Activated CD8-positive, alpha-beta T cell treated with anti-CD3 and anti-CD28 coated beads, Interleukin-2, amount 10 ng/mL, durations not matched to agents 7 days and 5 days (primary cell): ENCODE data around the gene GOLGA8A. TPM values are rescaled to one million over a fixed set of nuclear protein-coding genes. Genes with fewer than 3 reads are reported as not detected.
"Not testable (repeated sequence)": the region's sequence is repeated elsewhere in the genome, so short reads cannot be mapped to it uniquely, and the experiment has no call there.

Source experiments
- ATAC-seq: fragments of 150-1000 bp; cut with Tn5 transposase; one replicate; pipeline ENCODE4 v1.10.0; 2021; ENCODE audit warnings: moderate library complexity
- CTCF ChIA-PET: fragments of 350-600 bp; sonication (Branson Sonifier 250); formaldehyde crosslinking; loops from one replicate; lab custom pipeline; 2021; ENCODE audit warnings: antibody characterized with exemption; lab: Charles Lee
- POLR2A ChIA-PET: fragments of 350-600 bp; sonication (Branson Sonifier 250); formaldehyde crosslinking; loops from one replicate; lab custom pipeline; 2021; ENCODE audit warnings: antibody characterized with exemption; lab: Charles Lee
- DNase-seq: peaks from one replicate; pipeline ENCODE4 v3.0.0-alpha.2; 2020
- H3K27ac Mint-ChIP-seq: one replicate; pipeline ENCODE4 v1.8.0; 2021; ENCODE audit warnings: mild to moderate bottlenecking, mixed read lengths
- H3K27me3 Mint-ChIP-seq: one replicate; pipeline ENCODE4 v1.8.0; 2021; ENCODE audit warnings: low read depth, mixed read lengths
- H3K36me3 Mint-ChIP-seq: one replicate; pipeline ENCODE4 v1.8.0; 2021; ENCODE audit warnings: low read depth, mixed read lengths
- H3K4me1 Mint-ChIP-seq: one replicate; pipeline ENCODE4 v1.8.0; 2021; ENCODE audit warnings: low read depth, mixed read lengths
- H3K4me3 Mint-ChIP-seq: one replicate; pipeline ENCODE4 v1.8.0; 2021; ENCODE audit warnings: mild to moderate bottlenecking, mixed read lengths
- H3K9me3 Mint-ChIP-seq: one replicate; pipeline ENCODE4 v1.8.0; 2022; ENCODE audit warnings: mixed read lengths; ENCODE audit not compliant: insufficient read depth
- total RNA-seq, 2 experiments: library from RNA; stranded (reverse); gene quantifications; one replicate each; pipeline ENCODE4 v1.2.3, GENCODE V29; 2021

GOLGA8A gene
- total RNA-seq, 2 experiments from 2014 or later: 207 to 215 TPM

GRCh38 chr15:34436956-34437442 lies 609 bp downstream of the GOLGA8A start:
- Mint-ChIP-seq H3K4me3 (peak overlapping the region; percentile 84), H3K36me3 (peaks cover 32% of the 10 kb centered on the region), H3K4me1 (peaks cover 26% of the 10 kb centered on the region), H3K9me3 (no peaks in the 10 kb centered on the region), H3K27me3 (peaks cover 10% of the 10 kb centered on the region), H3K27ac (no peak overlapping the region)
- POLR2A ChIA-PET: no interaction called here
- ATAC-seq (peak; percentile 77), DNase-seq (peak; percentile 65)
- CTCF ChIA-PET: interaction anchor here (1.6 to 1.9 kb wide), 2 partner anchors 71 to 151 kb away, joined by 5 to 10 read pairs; partner anchors contain the start of gene LPCAT4

DNA sequence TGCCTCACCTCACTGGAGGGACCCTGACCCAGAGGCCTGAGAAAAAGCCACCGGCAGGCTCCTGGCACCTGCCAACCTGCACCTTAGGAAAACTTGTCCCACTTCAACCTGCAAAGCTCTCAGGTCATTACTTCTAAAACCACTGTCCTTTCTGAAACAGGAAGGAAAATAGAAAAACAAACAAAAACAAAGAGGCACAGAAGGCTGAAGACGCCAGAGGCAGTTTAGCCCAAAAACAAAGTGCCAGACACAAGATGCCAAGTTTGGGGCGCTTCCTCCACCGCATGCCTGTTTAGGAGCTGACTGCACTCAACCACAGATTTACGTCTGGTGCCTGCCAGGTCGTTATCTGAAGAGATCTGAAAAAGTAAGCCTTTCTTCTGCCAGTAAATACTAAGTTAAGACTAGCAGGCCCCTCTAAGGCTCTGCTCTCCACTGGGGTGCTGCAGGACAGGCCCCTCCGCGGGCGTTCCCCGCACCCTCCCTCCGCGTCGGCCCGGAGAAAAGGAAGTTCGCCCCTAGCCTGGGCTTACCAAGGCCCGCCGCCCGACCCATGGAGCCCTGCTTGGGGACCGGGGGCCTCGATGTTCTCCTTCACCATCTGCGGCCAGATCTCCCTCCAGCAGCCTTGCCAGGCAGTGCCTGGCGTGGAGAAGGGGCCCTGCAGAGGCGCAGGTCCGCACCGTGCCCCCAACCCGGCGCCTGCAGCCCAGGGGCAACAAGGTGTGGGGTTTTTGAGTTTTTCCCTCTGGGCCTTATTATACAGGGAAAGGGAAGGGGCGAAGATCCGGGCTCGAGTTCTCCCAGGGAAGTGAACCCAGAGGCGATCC lies 1.3 kb downstream of the GOLGA8A start:
- Mint-ChIP-seq H3K27me3 (peaks cover 6% of the 10 kb centered on the region), H3K9me3 (no peaks in the 10 kb centered on the region), H3K4me1 (peaks cover 26% of the 10 kb centered on the region), H3K36me3 (peaks cover 33% of the 10 kb centered on the region), H3K4me3 (peak overlapping the region; percentile 84), H3K27ac (peak overlapping the region; percentile 80)
- POLR2A ChIA-PET: no interaction called here
- ATAC-seq: peak; percentile 52
- DNase-seq: peak; percentile 35
- CTCF ChIA-PET: interaction anchor here (1.6 to 1.9 kb wide), 2 partner anchors 70 to 152 kb away, joined by 5 to 10 read pairs; partner anchors contain the start of gene LPCAT4

DNA sequence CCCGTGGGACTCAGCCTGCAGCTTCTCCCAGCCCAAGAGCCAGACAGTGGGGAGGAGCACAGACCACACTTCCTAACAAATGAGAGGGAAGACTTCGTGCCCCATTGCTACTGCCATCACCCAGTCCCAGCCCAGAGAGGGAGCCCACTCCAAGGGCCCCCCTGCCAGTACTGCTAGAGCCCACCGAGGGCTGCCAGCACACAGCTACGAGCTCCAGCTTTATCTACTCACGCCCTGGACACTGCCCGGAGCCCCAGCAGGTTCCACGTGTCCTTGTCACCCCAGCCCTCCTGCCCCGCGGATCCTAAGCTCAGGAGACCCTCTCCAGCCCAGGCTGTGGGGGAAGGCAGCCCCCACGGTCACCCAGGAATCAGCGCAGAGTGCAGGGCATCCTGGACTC lies 1.9 kb downstream of the GOLGA8A start:
- Mint-ChIP-seq H3K36me3 (peaks cover 35% of the 10 kb centered on the region), H3K9me3 (no peaks in the 10 kb centered on the region), H3K4me1 (peaks cover 27% of the 10 kb centered on the region), H3K27ac (peak overlapping the region; percentile 32), H3K4me3 (peak overlapping the region; percentile 84), H3K27me3 (peaks cover 4% of the 10 kb centered on the region)
- CTCF ChIA-PET: no interaction called here
- ATAC-seq: no peak
- POLR2A ChIA-PET: no interaction called here
- no peak for DNase-seq

GRCh38 chr15:34434627-34435305 lies 2.8 kb downstream of the GOLGA8A start:
- Mint-ChIP-seq H3K4me1 (peaks cover 28% of the 10 kb centered on the region), H3K9me3 (no peaks in the 10 kb centered on the region), H3K27me3 (peaks cover under 1% of the 10 kb centered on the region), H3K27ac (peak overlapping the region; percentile 44), H3K4me3 (no peak overlapping the region), H3K36me3 (peaks cover 43% of the 10 kb centered on the region)
- ATAC-seq (no peak), DNase-seq (no peak)
- ChIA-PET CTCF (no interaction called here), POLR2A (no interaction called here)

DNA sequence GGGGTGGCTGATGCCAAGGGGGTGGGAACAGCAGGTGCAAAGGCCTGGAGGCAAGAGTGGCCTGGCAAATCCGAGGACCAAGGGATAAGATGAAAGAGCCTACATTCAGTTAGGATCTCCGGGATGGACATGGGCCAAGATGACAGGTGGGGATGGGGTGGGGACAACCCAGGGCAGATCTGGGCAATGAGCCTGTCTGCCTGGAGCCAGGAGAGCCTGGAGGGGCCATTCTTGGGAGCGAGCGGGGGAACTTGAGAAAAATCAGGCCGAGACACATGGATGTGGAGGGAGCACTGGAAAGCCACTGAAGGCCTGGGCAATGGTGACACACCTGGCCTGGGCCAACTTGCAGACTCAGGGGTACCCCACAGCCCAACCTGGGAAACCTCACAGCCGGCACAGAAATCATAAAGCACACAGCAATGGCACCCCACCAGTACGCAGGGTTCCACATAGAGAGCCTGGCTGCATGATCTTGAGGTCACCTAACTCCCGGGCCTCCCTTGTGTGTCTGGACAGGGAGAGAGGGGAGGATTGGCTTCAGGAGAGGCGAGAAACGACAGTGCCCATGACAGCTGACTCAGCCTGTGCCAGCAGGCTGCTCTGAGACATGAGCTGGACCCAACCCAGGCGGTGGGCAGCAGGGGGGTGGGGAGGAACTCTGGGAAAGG lies 3.5 kb downstream of the GOLGA8A start:
- H3K27ac Mint-ChIP-seq: not testable (repeated sequence)
- H3K36me3 Mint-ChIP-seq: peaks cover 44% of the 10 kb centered on the region

DNA sequence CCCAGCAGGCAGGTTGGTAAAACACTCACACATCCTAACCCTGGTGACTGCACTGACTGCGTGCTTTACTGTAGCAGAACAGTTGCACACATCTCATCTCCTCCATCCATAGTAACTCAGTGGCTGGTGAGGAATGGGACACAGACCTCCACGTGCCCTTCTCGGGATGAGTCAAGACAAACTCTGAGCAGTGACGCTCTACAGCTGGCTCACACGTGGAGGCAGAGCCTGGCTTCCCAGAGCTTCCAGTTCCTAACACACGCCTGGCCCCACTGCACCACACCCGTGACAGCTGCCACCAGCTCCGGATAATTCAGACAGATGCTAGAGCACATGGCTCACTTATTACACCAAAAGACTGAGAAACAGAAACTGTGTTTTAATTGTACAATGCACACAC lies 7.0 kb downstream of the GOLGA8A start:
- POLR2A ChIA-PET, CTCF ChIA-PET, H3K27me3 Mint-ChIP-seq, DNase-seq, H3K4me3 Mint-ChIP-seq, ATAC-seq, H3K27ac Mint-ChIP-seq, H3K9me3 Mint-ChIP-seq: not testable (repeated sequence)
- H3K4me1 Mint-ChIP-seq: peaks cover 17% of the 10 kb centered on the region
- peaks cover 57% of the 10 kb centered on the region for H3K36me3 Mint-ChIP-seq

More for the DNA sequence above, 3.5 kb downstream of the GOLGA8A start:
- CTCF ChIA-PET, DNase-seq, ATAC-seq, H3K4me3 Mint-ChIP-seq, H3K27me3 Mint-ChIP-seq, H3K9me3 Mint-ChIP-seq, POLR2A ChIA-PET: not testable (repeated sequence)
- H3K4me1 Mint-ChIP-seq: peaks cover 28% of the 10 kb centered on the region

- not testable (repeated sequence) for H3K27ac Mint-ChIP-seq, H3K9me3 Mint-ChIP-seq
Observed at GRCh38 chr15:34423425-34424090, 14.1 kb downstream of the GOLGA8A start.

DNA sequence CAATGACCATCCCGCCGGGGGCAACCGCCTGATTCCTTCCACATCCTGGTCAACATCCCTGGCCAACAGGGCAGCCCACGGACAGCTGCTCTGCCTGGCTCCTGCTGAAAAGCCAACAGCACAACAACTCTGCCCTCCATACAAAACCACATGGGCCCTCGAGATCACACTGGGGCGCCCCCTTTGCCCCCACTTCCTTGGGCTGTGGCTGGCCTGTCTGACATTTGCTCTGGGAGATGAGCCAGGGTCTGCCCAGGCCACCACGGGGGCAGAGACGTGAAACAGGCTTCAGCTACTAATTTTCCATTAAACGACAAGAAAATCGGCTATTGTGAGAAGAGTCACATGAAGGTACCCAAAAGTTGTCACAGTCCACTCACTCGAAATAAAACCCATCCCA lies 16.7 kb downstream of the GOLGA8A start:
- H3K9me3 Mint-ChIP-seq, H3K4me3 Mint-ChIP-seq, DNase-seq, H3K27me3 Mint-ChIP-seq, CTCF ChIA-PET, POLR2A ChIA-PET, H3K4me1 Mint-ChIP-seq, ATAC-seq, H3K27ac Mint-ChIP-seq: not testable (repeated sequence)
- H3K36me3 Mint-ChIP-seq: peaks cover 12% of the 10 kb centered on the region

More at GRCh38 chr15:34423425-34424090, 14.1 kb downstream of the GOLGA8A start:
- H3K27me3 Mint-ChIP-seq, ATAC-seq, H3K4me3 Mint-ChIP-seq, H3K4me1 Mint-ChIP-seq, DNase-seq, CTCF ChIA-PET, POLR2A ChIA-PET: not testable (repeated sequence)
- H3K36me3 Mint-ChIP-seq: peaks cover 17% of the 10 kb centered on the region

DNA sequence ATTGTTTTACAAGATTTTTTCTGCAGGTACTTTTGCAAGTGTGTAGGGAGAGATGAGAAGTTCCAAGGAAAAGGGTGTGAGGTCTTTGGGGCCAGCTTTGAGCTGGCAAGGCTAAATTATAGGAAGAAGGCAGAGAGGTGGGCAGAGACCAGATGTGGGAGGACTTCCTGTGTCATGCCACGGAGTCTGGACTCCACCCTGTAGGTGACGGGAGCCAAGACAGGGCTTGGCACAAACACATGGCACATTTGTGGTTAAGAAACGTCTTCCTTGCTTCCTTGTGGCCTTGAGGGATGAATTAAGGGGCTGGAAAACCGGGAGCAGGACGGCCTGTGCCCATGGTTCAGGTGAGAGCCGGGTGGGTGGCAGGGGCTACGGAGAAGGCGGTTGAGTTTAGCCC lies 19.2 kb downstream of the GOLGA8A start:
- DNase-seq, CTCF ChIA-PET, H3K27me3 Mint-ChIP-seq, H3K36me3 Mint-ChIP-seq, H3K4me3 Mint-ChIP-seq, H3K4me1 Mint-ChIP-seq, ATAC-seq, POLR2A ChIA-PET, H3K9me3 Mint-ChIP-seq: not testable (repeated sequence)
- H3K27ac Mint-ChIP-seq: peak overlapping the region; percentile 19

DNA sequence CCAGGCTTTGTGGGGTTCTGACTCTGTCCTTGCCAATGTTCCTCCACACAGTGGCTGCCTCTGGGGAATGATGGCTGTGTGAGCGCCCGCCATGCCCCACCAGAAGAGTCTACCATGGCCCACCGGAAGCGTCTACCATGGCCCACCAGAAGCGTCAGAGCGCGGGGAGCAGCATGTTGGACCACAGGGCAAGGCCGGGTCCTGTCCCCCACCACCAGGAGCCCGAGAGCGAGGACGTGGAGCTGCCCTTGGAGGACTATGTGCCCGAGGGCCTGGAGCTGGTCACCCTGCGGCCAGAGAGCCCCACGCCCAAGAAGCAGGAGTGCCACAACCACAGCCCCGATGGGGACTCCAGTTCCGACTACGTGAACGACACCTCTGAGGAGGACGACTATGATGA lies 28.1 kb downstream of the GOLGA8A start:
- ATAC-seq, H3K36me3 Mint-ChIP-seq, H3K4me3 Mint-ChIP-seq, H3K27ac Mint-ChIP-seq, POLR2A ChIA-PET, DNase-seq, CTCF ChIA-PET, H3K27me3 Mint-ChIP-seq, H3K9me3 Mint-ChIP-seq, H3K4me1 Mint-ChIP-seq: not testable (repeated sequence)

GRCh38 chr15:34408973-34409372 lies 28.6 kb downstream of the GOLGA8A start:
- H3K36me3 Mint-ChIP-seq, H3K4me1 Mint-ChIP-seq, H3K9me3 Mint-ChIP-seq, DNase-seq, CTCF ChIA-PET, POLR2A ChIA-PET, H3K27ac Mint-ChIP-seq, H3K4me3 Mint-ChIP-seq, H3K27me3 Mint-ChIP-seq, ATAC-seq: not testable (repeated sequence)
